ENCODE results near the gene RXRA. TPM values are rescaled to one million over a fixed set of nuclear protein-coding genes. Genes with fewer than 3 reads are reported as not detected.

Gene RXRA
- polyA plus RNA-seq, 1 experiment: 5.3 TPM

GRCh38 chr9:134411440-134412297 lies 85.4 kb downstream of the RXRA start:
- Histone ChIP-seq H3K27me3 (ENCODE audit: control insufficient read depth, insufficient read depth, low read length) (no peaks in the 10 kb centered on the region), H3K4me3 (ENCODE audit: low read depth, low read length) (no peak overlapping the region), H3K9me3 (ENCODE audit: control insufficient read depth, insufficient read depth, low read length) (no peaks in the 10 kb centered on the region; the same call in 1 of the 2 replicates), H3K27ac (ENCODE audit: low read depth, low read length) (no peak overlapping the region)
- CTCF ChIA-PET: interaction anchor here (1.3 kb wide), 1 partner anchor 13 kb away, joined by 3 read pairs; no protein-coding TSS in a partner anchor
- DNase-seq (ENCODE audit: low read depth, low spot score): no peak
- POLR2A ChIA-PET: no interaction called here
- TF ChIP-seq CTCF (IDR thresholded peaks at IDR 0.05; ENCODE audit: low read depth, low read length): no peak

GRCh38 chr9:134412298-134412711 lies 86.0 kb downstream of the RXRA start:
- ChIA-PET CTCF (interaction anchor here (1.3 kb wide), 1 partner anchor 13 kb away, joined by 3 read pairs; no protein-coding TSS in a partner anchor), POLR2A (no interaction called here)
- no peak for TF ChIP-seq CTCF (IDR thresholded peaks at IDR 0.05; ENCODE audit: low read depth, low read length)
- Histone ChIP-seq H3K27me3 (ENCODE audit: control insufficient read depth, insufficient read depth, low read length) (no peaks in the 10 kb centered on the region), H3K27ac (ENCODE audit: low read depth, low read length) (no peak overlapping the region), H3K4me3 (ENCODE audit: low read depth, low read length) (no peak overlapping the region), H3K9me3 (ENCODE audit: control insufficient read depth, insufficient read depth, low read length) (no peaks in the 10 kb centered on the region; the same call in 1 of the 2 replicates)
- DNase-seq (ENCODE audit: low read depth, low spot score): no peak

GRCh38 chr9:134413112-134413715 lies 87.0 kb downstream of the RXRA start:
- no peak for TF ChIP-seq CTCF (IDR thresholded peaks at IDR 0.05; ENCODE audit: low read depth, low read length)
- Histone ChIP-seq H3K9me3 (ENCODE audit: control insufficient read depth, insufficient read depth, low read length) (no peaks in the 10 kb centered on the region; the same call in 1 of the 2 replicates), H3K4me3 (ENCODE audit: low read depth, low read length) (no peak overlapping the region), H3K27me3 (ENCODE audit: control insufficient read depth, insufficient read depth, low read length) (no peaks in the 10 kb centered on the region), H3K27ac (ENCODE audit: low read depth, low read length) (no peak overlapping the region)
- POLR2A ChIA-PET: no interaction called here
- no peak for DNase-seq (ENCODE audit: low read depth, low spot score)
- CTCF ChIA-PET: interaction anchor here (1.2 kb wide), 1 partner anchor 242 kb away, joined by 3 read pairs; no protein-coding TSS in a partner anchor

- Histone ChIP-seq H3K27me3 (ENCODE audit: control insufficient read depth, insufficient read depth, low read length) (no peaks in the 10 kb centered on the region), H3K27ac (ENCODE audit: low read depth, low read length) (no peak overlapping the region), H3K9me3 (ENCODE audit: control insufficient read depth, insufficient read depth, low read length) (no peaks in the 10 kb centered on the region; the same call in 1 of the 2 replicates), H3K4me3 (ENCODE audit: low read depth, low read length) (no peak overlapping the region)
- CTCF ChIA-PET: interaction anchor here (1.2 kb wide), 1 partner anchor 243 kb away, joined by 3 read pairs; no protein-coding TSS in a partner anchor
- POLR2A ChIA-PET: no interaction called here
- TF ChIP-seq CTCF (IDR thresholded peaks at IDR 0.05; ENCODE audit: low read depth, low read length): no peak
- DNase-seq (ENCODE audit: low read depth, low spot score): peak; percentile 60
Measured at GRCh38 chr9:134413890-134414623, 87.8 kb downstream of the RXRA start.
